Large intestine (tissue), 3 donors: ENCODE data around the gene NR1I3. TPM values are rescaled to one million over a fixed set of nuclear protein-coding genes. Genes with fewer than 3 reads are reported as not detected.
A peak's percentile ranks its signal among the peaks of the same experiment; 100 is the strongest.

ENCODE experiments used
- DNase-seq, 2 donors: peaks; one replicate each; pipeline versions ENCODE4 v3.0.0 to v3.0.0-alpha.2; 2013
- H3K27ac ChIP-seq: one replicate; pipeline ENCODE4 v1.5.1; 2013; ENCODE audit warnings: low read length
- H3K27me3 ChIP-seq: 2 replicates; pipeline ENCODE4 v1.6.1; 2013; ENCODE audit warnings: low read length; ENCODE audit not compliant: control insufficient read depth, insufficient read depth
- H3K36me3 ChIP-seq: 2 replicates; pipeline ENCODE4 v1.6.1; 2013; ENCODE audit warnings: low read length; ENCODE audit not compliant: control insufficient read depth, insufficient read depth
- H3K4me1 ChIP-seq: one replicate; pipeline ENCODE4 v1.6.1; 2013; ENCODE audit warnings: low read length; ENCODE audit not compliant: control insufficient read depth, insufficient read depth
- H3K4me3 ChIP-seq: one replicate; pipeline ENCODE4 v1.5.1; 2013; ENCODE audit warnings: low read length
- H3K9me3 ChIP-seq: one replicate; pipeline ENCODE4 v1.6.1; 2013; ENCODE audit warnings: mild to moderate bottlenecking, low read depth, low read length, moderate library complexity; ENCODE audit not compliant: control insufficient read depth
- WGBS: methylation state at CpG from one replicate; pipeline ENCODE4 v1.1.5; 2013; ENCODE audit warnings: low lambda C conversion rate; ENCODE audit not compliant: insufficient coverage; 5-methylcytosine and 5-hydroxymethylcytosine counted together
- polyA plus RNA-seq: library from polyadenylated mRNA; unstranded; fragments of 120-200 nt; gene quantifications from one replicate; pipeline ENCODE4 v1.2.1, GENCODE V29; 2013

The NR1I3 gene
- polyA plus RNA-seq, 1 donor: 13.1 TPM

GRCh38 chr1:161219078-161219892 is 18.7 kb downstream of the NR1I3 start:
- DNase-seq: peak in 1 of 2 donors; percentile 65
- WGBS: no CpG with 5 or more reads among the region's 5 CpGs
- Histone ChIP-seq H3K36me3 (peaks cover 8% of the 10 kb centered on the region), H3K9me3 (no peaks in the 10 kb centered on the region), H3K4me3 (no peak overlapping the region), H3K27ac (peak overlapping the region; percentile 89), H3K4me1 (peaks cover 64% of the 10 kb centered on the region), H3K27me3 (no peaks in the 10 kb centered on the region)

- H3K9me3 ChIP-seq: no peaks in the 10 kb centered on the region
- no CpG with 5 or more reads among the region's 8 CpGs for WGBS
- peaks cover 16% of the 10 kb centered on the region for H3K36me3 ChIP-seq
- H3K27ac ChIP-seq: peak overlapping the region; percentile 89
- no peaks in the 10 kb centered on the region for H3K27me3 ChIP-seq
- H3K4me1 ChIP-seq: peaks cover 56% of the 10 kb centered on the region
- H3K4me3 ChIP-seq: no peak overlapping the region
- DNase-seq: peak; percentile 59 to 77
Measured at GRCh38 chr1:161218301-161219077, 19.5 kb downstream of the NR1I3 start.

- no peak overlapping the region for H3K4me3 ChIP-seq
- peaks cover 22% of the 10 kb centered on the region for H3K36me3 ChIP-seq
- WGBS: no CpG with 5 or more reads among the region's 6 CpGs
- H3K4me1 ChIP-seq: peaks cover 50% of the 10 kb centered on the region
- H3K9me3 ChIP-seq: no peaks in the 10 kb centered on the region
- no peaks in the 10 kb centered on the region for H3K27me3 ChIP-seq
- DNase-seq: no peak
- peak overlapping the region; percentile 89 for H3K27ac ChIP-seq
Measured at GRCh38 chr1:161217831-161218230, 20.2 kb downstream of the NR1I3 start.

- H3K4me3 ChIP-seq: no peak overlapping the region
- DNase-seq: peak in 1 of 2 donors; percentile 68
- peaks cover 29% of the 10 kb centered on the region for H3K36me3 ChIP-seq
- H3K9me3 ChIP-seq: no peaks in the 10 kb centered on the region
- no CpG with 5 or more reads among the region's 7 CpGs for WGBS
- H3K27me3 ChIP-seq: no peaks in the 10 kb centered on the region
- H3K27ac ChIP-seq: peak overlapping the region; percentile 89
- peaks cover 45% of the 10 kb centered on the region for H3K4me1 ChIP-seq
Measured at GRCh38 chr1:161216945-161217712, 20.9 kb downstream of the NR1I3 start.

- Histone ChIP-seq H3K4me1 (peaks cover 39% of the 10 kb centered on the region), H3K27ac (peak within 1 kb of the TSS; percentile 89), H3K27me3 (no peaks in the 10 kb centered on the region), H3K9me3 (no peaks in the 10 kb centered on the region), H3K36me3 (peaks cover 50% of the 10 kb centered on the region), H3K4me3 (no peak within 1 kb of the TSS)
- no peak for DNase-seq
- no CpG with 5 or more reads among the region's 10 CpGs for WGBS
Measured at GRCh38 chr1:161215076-161215475, 22.9 kb downstream of the NR1I3 start, which contains the start of gene FCER1G. FCER1G (plus strand) TSS chr1:161215295; CDS start chr1:161215322, 27 bp downstream.

- WGBS: 92% methylated on average over 3 of the region's 9 CpGs
- no peak overlapping the region for H3K27ac ChIP-seq
- H3K36me3 ChIP-seq: peaks cover 57% of the 10 kb centered on the region
- H3K9me3 ChIP-seq: no peaks in the 10 kb centered on the region
- peaks cover 34% of the 10 kb centered on the region for H3K4me1 ChIP-seq
- no peaks in the 10 kb centered on the region for H3K27me3 ChIP-seq
- no peak overlapping the region for H3K4me3 ChIP-seq
- DNase-seq: no peak
Measured at GRCh38 chr1:161214369-161214768, 23.6 kb downstream of the NR1I3 start.

- peak in 1 of 2 donors; percentile 69 for DNase-seq
- H3K4me1 ChIP-seq: peaks cover 3% of the 10 kb centered on the region
- no CpG with 5 or more reads among the region's 11 CpGs for WGBS
- H3K4me3 ChIP-seq: no peak overlapping the region
- H3K36me3 ChIP-seq: peaks cover 79% of the 10 kb centered on the region
- H3K9me3 ChIP-seq: no peaks in the 10 kb centered on the region
- H3K27me3 ChIP-seq: no peaks in the 10 kb centered on the region
- H3K27ac ChIP-seq: peak overlapping the region; percentile 11
Measured at GRCh38 chr1:161209790-161210409, 28.1 kb downstream of the NR1I3 start.

- H3K27ac ChIP-seq: no peak overlapping the region
- H3K4me1 ChIP-seq: peaks cover 7% of the 10 kb centered on the region
- no CpG with 5 or more reads among the region's 8 CpGs for WGBS
- peaks cover 66% of the 10 kb centered on the region for H3K36me3 ChIP-seq
- no peaks in the 10 kb centered on the region for H3K27me3 ChIP-seq
- H3K4me3 ChIP-seq: no peak overlapping the region
- no peaks in the 10 kb centered on the region for H3K9me3 ChIP-seq
- DNase-seq: no peak
Measured at GRCh38 chr1:161207173-161207572, 30.8 kb downstream of the NR1I3 start.

- Histone ChIP-seq H3K9me3 (no peaks in the 10 kb centered on the region), H3K4me3 (no peak overlapping the region), H3K36me3 (peaks cover 60% of the 10 kb centered on the region), H3K4me1 (peaks cover 10% of the 10 kb centered on the region), H3K27me3 (no peaks in the 10 kb centered on the region), H3K27ac (no peak overlapping the region)
- no CpG with 5 or more reads among the region's 12 CpGs for WGBS
- no peak for DNase-seq
Measured at GRCh38 chr1:161206411-161207140, 31.4 kb downstream of the NR1I3 start.
